Activated CD8-positive, alpha-beta T cell treated with anti-CD3 and anti-CD28 coated beads for 36 hours (primary cell): ENCODE results near the gene TP73. TPM values are rescaled to one million over a fixed set of nuclear protein-coding genes. Genes with fewer than 3 reads are reported as not detected.

Experiments used
- ATAC-seq: fragments of 200-7000 bp; cut with Tn5 transposase; one replicate; pipeline ENCODE4 v1.10.0; 2021; ENCODE audit warnings: mild to moderate bottlenecking, moderate library complexity
- CTCF ChIA-PET: fragments of 350-600 bp; sonication (Branson Sonifier 250); formaldehyde crosslinking; loops from one replicate; lab custom pipeline; 2021; ENCODE audit warnings: antibody characterized with exemption; lab: Charles Lee
- POLR2A ChIA-PET: fragments of 350-600 bp; sonication (Branson Sonifier 250); formaldehyde crosslinking; loops from one replicate; lab custom pipeline; 2021; ENCODE audit warnings: antibody characterized with exemption; lab: Charles Lee
- DNase-seq: peaks from one replicate; pipeline ENCODE4 v3.0.0-alpha.2; 2020
- H3K27ac Mint-ChIP-seq: one replicate; pipeline ENCODE4 v1.8.0; 2021; ENCODE audit warnings: mild to moderate bottlenecking, mixed read lengths
- H3K27me3 Mint-ChIP-seq: one replicate; pipeline ENCODE4 v1.8.0; 2021; ENCODE audit warnings: mixed read lengths
- H3K36me3 Mint-ChIP-seq: one replicate; pipeline ENCODE4 v1.8.0; 2021; ENCODE audit warnings: low read depth, mixed read lengths
- H3K4me1 Mint-ChIP-seq: one replicate; pipeline ENCODE4 v1.8.0; 2021; ENCODE audit warnings: low read depth, mixed read lengths
- H3K4me3 Mint-ChIP-seq: one replicate; pipeline ENCODE4 v1.8.0; 2021; ENCODE audit warnings: mild to moderate bottlenecking, moderate library complexity, mixed read lengths
- H3K9me3 Mint-ChIP-seq: one replicate; pipeline ENCODE4 v1.8.0; 2021; ENCODE audit warnings: mixed read lengths
- intact Hi-C: fragments of 100-400 bp; cut with micrococcal nuclease; formaldehyde crosslinking; loops from one replicate; pipeline ENCODE4 v1.10.0; 2022
- total RNA-seq, 2 experiments: library from RNA; stranded (reverse); gene quantifications; one replicate each; pipeline ENCODE4 v1.2.3, GENCODE V29; 2021
- TF ChIP-seq, protein P1 (sequence below): fragments of 200-600 bp; IDR thresholded peaks from one replicate; pipeline ENCODE4 v1.8.0; 2022; ENCODE audit warnings: antibody characterized with exemption, mild to moderate bottlenecking

TP73 gene
- total RNA-seq, 2 experiments from 2014 or later, result 0.60 to 0.68 TPM

DNA sequence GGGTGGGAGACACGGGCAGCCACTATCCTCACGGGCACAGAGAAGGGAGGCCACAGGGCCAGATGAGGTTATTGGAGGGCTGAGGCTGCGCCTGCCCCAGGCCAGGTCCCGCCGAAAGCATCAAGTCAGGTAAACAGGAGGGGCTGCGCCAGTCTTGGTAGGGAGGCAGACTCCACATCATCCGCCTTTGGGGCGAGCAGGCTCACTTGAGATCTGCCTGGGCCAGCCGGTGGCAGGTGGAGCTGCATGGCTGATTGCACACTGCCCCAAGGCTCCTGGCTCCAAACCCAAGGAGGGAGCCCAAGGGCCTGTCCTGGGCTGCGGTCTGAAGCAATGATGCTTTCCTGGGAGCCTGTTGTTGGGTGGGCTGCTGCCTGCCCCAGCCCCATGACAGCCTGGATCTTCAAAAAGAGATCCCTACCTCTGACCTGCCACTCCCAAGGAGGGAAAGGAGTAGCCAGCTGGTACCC, 124.8 kb downstream of the TP73 start:
- Mint-ChIP-seq H3K27ac (no peak overlapping the region), H3K9me3 (no peaks in the 10 kb centered on the region), H3K4me1 (peaks cover 4% of the 10 kb centered on the region), H3K27me3 (no peaks in the 10 kb centered on the region), H3K4me3 (no peak overlapping the region), H3K36me3 (peaks cover 19% of the 10 kb centered on the region)
- POLR2A ChIA-PET, result interaction anchor here (1.0 to 3.3 kb wide), 2 partner anchors 10 to 19 kb away, joined by 3 to 12 read pairs; partner anchors contain the start of gene LRRC47
- TF ChIP-seq, protein P1, sequence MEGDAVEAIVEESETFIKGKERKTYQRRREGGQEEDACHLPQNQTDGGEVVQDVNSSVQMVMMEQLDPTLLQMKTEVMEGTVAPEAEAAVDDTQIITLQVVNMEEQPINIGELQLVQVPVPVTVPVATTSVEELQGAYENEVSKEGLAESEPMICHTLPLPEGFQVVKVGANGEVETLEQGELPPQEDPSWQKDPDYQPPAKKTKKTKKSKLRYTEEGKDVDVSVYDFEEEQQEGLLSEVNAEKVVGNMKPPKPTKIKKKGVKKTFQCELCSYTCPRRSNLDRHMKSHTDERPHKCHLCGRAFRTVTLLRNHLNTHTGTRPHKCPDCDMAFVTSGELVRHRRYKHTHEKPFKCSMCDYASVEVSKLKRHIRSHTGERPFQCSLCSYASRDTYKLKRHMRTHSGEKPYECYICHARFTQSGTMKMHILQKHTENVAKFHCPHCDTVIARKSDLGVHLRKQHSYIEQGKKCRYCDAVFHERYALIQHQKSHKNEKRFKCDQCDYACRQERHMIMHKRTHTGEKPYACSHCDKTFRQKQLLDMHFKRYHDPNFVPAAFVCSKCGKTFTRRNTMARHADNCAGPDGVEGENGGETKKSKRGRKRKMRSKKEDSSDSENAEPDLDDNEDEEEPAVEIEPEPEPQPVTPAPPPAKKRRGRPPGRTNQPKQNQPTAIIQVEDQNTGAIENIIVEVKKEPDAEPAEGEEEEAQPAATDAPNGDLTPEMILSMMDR, result no peak
- CTCF ChIA-PET, result no interaction called here
- ATAC-seq (no peak), DNase-seq (no peak)
- intact Hi-C loops, result no loop called here

DNA sequence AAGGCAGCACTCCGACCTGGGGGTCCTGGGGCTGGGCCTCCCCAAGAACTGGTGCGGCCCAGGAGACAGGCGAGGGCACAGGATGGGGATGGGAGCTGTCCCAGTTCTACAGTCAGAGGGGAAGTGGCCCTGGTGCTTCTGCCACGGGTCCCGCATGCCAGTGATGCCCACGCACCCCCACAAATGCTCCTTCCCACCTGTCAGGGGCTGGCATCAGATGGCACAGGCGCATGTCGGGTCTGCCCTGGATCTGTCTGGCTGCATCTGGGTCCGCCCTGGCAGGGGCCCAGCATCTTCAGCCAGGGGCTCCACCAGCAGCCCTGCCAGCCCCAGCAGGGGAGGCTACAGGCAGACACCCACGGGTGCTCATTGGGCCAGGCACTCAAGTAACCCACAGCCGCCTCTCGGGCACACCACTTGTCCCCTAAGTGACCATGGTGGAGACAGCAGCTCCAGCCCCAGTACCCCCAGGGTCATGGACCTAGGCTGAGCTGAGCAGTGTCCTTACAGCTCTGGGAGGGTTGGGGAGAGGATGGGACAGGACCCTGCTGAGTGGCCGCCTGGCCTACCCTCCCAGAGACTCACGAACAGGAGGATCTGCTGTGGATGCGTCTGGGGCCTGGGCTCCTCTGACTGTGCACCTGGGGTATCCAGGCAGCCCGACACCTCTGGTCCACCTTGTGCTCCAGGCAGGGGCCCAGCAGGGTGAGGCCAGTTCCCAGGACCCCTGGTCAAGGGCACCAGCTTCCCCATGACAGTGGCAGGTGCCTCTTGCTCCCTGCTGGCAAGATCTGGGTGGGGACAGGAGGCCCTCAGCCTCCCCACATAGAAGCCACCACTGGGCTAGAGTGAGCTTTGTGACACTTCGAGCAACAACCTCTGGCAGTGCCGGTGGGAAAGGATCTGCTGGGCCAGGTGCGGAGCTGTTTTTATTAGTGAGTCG, 125.6 kb downstream of the TP73 start:
- ATAC-seq (no peak), DNase-seq (no peak)
- H3K36me3 Mint-ChIP-seq, result peaks cover 21% of the 10 kb centered on the region
- no peaks in the 10 kb centered on the region for H3K27me3 Mint-ChIP-seq
- H3K9me3 Mint-ChIP-seq, result no peaks in the 10 kb centered on the region
- TF ChIP-seq, protein P1, result no peak
- no peak overlapping the region for H3K27ac Mint-ChIP-seq
- ChIA-PET POLR2A (interaction anchor here (0.8 to 3.3 kb wide), 3 partner anchors 9 to 18 kb away, joined by 3 to 12 read pairs (median 3); partner anchors contain the start of gene LRRC47), CTCF (no interaction called here)
- no peak overlapping the region for H3K4me3 Mint-ChIP-seq
- peaks cover 4% of the 10 kb centered on the region for H3K4me1 Mint-ChIP-seq
- intact Hi-C loops, result no loop called here

DNA sequence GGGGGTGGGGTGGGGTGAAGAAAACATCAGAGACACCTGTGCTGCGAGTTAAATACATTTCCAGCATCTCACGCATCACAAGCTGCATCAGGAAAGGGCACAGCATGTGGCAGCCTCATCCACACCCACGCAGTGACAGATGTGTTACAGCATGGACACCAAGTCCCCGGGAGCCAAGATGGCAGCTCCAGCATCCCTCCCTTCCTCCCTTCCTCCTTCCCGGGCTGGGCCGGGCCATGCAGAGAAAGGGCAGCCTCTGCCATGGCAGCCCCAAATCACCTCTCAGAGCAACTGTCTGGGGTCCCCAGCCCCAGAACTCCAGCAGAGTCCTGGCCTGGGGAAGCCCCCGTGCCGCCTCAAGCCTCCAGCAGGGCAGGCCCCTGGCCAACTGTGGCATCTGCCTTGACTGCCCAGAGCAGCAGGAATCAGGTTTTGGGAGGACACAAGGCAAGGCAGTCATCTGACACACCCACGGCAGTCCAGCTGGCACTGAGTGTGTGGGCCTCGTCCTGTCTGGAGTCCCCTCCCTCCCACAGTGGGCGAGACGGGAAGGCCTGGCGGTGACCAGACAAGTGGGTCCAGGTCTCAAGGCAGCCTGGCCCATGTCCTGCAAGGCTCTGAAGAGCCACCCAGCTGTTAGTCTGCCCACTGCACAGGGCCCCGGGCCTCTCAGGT, 126.4 kb downstream of the TP73 start:
- Mint-ChIP-seq H3K9me3 (no peaks in the 10 kb centered on the region), H3K27ac (no peak overlapping the region), H3K4me1 (peaks cover 4% of the 10 kb centered on the region), H3K27me3 (no peaks in the 10 kb centered on the region), H3K4me3 (no peak overlapping the region), H3K36me3 (peaks cover 21% of the 10 kb centered on the region)
- TF ChIP-seq, protein P1, result no peak
- DNase-seq (no peak), ATAC-seq (no peak)
- intact Hi-C loops, result no loop called here
- CTCF ChIA-PET, result no interaction called here
- POLR2A ChIA-PET, result interaction anchor here (0.8 to 3.3 kb wide), 2 partner anchors 11 to 17 kb away, joined by 3 to 12 read pairs; partner anchors contain the start of gene LRRC47

DNA sequence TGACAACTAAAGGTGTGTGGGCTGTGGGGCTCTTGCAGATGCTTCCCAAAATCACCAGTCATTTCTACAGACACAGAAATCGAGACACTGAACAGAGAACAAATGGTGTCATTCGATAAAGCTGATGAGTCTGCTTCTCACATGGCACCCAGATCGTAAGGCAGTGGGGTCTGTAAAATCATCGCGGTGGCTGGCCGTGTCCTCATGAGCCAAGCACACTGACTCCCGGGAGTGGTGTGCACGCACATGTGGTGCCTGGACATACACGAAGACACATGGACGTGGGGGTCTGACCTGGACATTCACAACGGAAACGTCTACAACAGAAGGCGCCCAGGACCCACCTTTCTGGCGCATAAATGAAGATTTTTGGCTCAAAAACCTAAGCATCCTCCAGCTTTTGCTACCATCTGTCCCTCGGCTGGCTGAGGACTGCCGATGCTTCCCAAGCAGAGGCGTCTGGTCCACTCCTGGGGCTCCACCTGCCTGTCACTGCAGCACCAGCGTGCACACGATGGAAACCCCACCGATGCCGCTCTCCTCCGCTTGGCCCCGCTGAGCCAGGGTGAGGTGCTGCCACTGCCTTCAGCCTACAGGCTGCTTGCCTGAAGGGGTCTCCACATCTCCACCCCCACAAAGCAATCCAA, 127.1 kb downstream of the TP73 start:
- Mint-ChIP-seq H3K9me3 (no peaks in the 10 kb centered on the region), H3K27me3 (no peaks in the 10 kb centered on the region), H3K4me1 (peaks cover 4% of the 10 kb centered on the region), H3K27ac (no peak overlapping the region), H3K36me3 (peaks cover 26% of the 10 kb centered on the region), H3K4me3 (no peak overlapping the region)
- DNase-seq, result no peak
- no peak for ATAC-seq
- CTCF ChIA-PET, result no interaction called here
- POLR2A ChIA-PET, result interaction anchor here (3.3 kb wide), 1 partner anchor 17 kb away, joined by 12 read pairs; the partner anchor contains the start of gene LRRC47
- TF ChIP-seq, protein P1, result no peak
- intact Hi-C loops, result no loop called here
